T-helper 1 cell treated with Interleukin-12 subunit alpha and Interleukin-12 subunit beta and Interleukin-4 antibody, amounts not matched to agents 30 ng/mL and 1 ng/mL, for 36 hours (primary cell): ENCODE results near the gene KIF5C. TPM values are rescaled to one million over a fixed set of nuclear protein-coding genes. Genes with fewer than 3 reads are reported as not detected.

ENCODE experiments used
- intact Hi-C: fragments of 100-400 bp; cut with micrococcal nuclease; formaldehyde crosslinking; loops from one replicate; pipeline ENCODE4 v1.15.1; 2024
- total RNA-seq: library from RNA; stranded (reverse); gene quantifications from 2 replicates; pipeline ENCODE4 v1.2.3, GENCODE V29; 2022

KIF5C gene
- total RNA-seq, 1 donor from 2014 or later, result 18.3 TPM

- intact Hi-C loops, result no loop called here
Observed at GRCh38 chr2:149037851-149038250, 162.8 kb downstream of the KIF5C start.

- intact Hi-C loops, result no loop called here
Observed at GRCh38 chr2:149038442-149039212, 163.6 kb downstream of the KIF5C start, which contains the start of gene LYPD6B. TSS of gene LYPD6B (plus strand) at chr2:149038699. CDS start at chr2:149130949, 92,250 bp downstream.

- intact Hi-C loops, result no loop called here
Observed at GRCh38 chr2:149039213-149039724, 164.2 kb downstream of the KIF5C start.

- intact Hi-C loops, result loop anchor here (1.0 kb wide), 1 partner anchor 521 kb away; no protein-coding TSS in a partner anchor
Observed at GRCh38 chr2:149040451-149040850, 165.4 kb downstream of the KIF5C start.

- intact Hi-C loops, result no loop called here
Observed at GRCh38 chr2:149041482-149041881, 166.5 kb downstream of the KIF5C start.

GRCh38 chr2:149042881-149043280 is 167.9 kb downstream of the KIF5C start:
- intact Hi-C loops, result no loop called here

- intact Hi-C loops, result no loop called here
Observed at GRCh38 chr2:149044500-149044899, 169.5 kb downstream of the KIF5C start.

GRCh38 chr2:149047118-149047517 is 172.1 kb downstream of the KIF5C start:
- intact Hi-C loops, result no loop called here

GRCh38 chr2:149049142-149049541 is 174.1 kb downstream of the KIF5C start:
- intact Hi-C loops, result no loop called here

- intact Hi-C loops, result no loop called here
Observed at GRCh38 chr2:149050188-149050587, 175.2 kb downstream of the KIF5C start.

GRCh38 chr2:149055751-149056150 is 180.7 kb downstream of the KIF5C start:
- intact Hi-C loops, result no loop called here

GRCh38 chr2:149056541-149057255 is 181.7 kb downstream of the KIF5C start:
- intact Hi-C loops, result no loop called here

- intact Hi-C loops, result no loop called here
Observed at GRCh38 chr2:149057401-149057800, 182.4 kb downstream of the KIF5C start.

- intact Hi-C loops, result no loop called here
Observed at GRCh38 chr2:149058936-149059335, 183.9 kb downstream of the KIF5C start.

- intact Hi-C loops, result no loop called here
Observed at GRCh38 chr2:149059822-149060221, 184.8 kb downstream of the KIF5C start.

- intact Hi-C loops, result no loop called here
Observed at GRCh38 chr2:149061133-149061745, 186.2 kb downstream of the KIF5C start.

- intact Hi-C loops, result no loop called here
Observed at GRCh38 chr2:149062531-149062930, 187.5 kb downstream of the KIF5C start.

GRCh38 chr2:149063177-149063576 is 188.2 kb downstream of the KIF5C start:
- intact Hi-C loops, result no loop called here

- intact Hi-C loops, result no loop called here
Observed at GRCh38 chr2:149064365-149064841, 189.4 kb downstream of the KIF5C start.

GRCh38 chr2:149064856-149065630 is 190.0 kb downstream of the KIF5C start:
- intact Hi-C loops, result no loop called here
